GM12878 (cell line): ENCODE data around the gene GAL. TPM values are rescaled to one million over a fixed set of nuclear protein-coding genes. Genes with fewer than 3 reads are reported as not detected.

Experiments
- ATAC-seq: fragments of 200-7000 bp; cut with Tn5 transposase; 3 replicates; pipeline ENCODE4 v1.9.1; 2020; ENCODE audit warnings: mild to moderate bottlenecking, moderate library complexity
- BruUV-seq: library from RNA; stranded (reverse); fragments of 400-500 nt; replicated peaks from 2 replicates; lab custom pipeline; 2021; lab: Mats Ljungman, UMichigan
- CTCF ChIA-PET: fragments of 300-600 bp; sonication (Branson Sonifier 250); formaldehyde crosslinking; extraction: SDS; loops from one replicate; lab custom pipeline; 2021; ENCODE audit warnings: inconsistent platforms; lab: Yijun Ruan, JAX
- POLR2A ChIA-PET: fragments of 350-600 bp; formaldehyde crosslinking; extraction: SDS; loops from one replicate; lab custom pipeline; 2021; ENCODE audit warnings: inconsistent platforms; lab: Charles Lee
- RAD21 ChIA-PET: fragments of 300-600 bp; sonication (Branson Sonifier 250); formaldehyde crosslinking; loops from one replicate; lab custom pipeline; 2023; ENCODE audit warnings: antibody characterized with exemption; ENCODE audit not compliant: unreplicated experiment; lab: Charles Lee
- SMC1A ChIA-PET: fragments of 300-600 bp; sonication (Branson Sonifier 250); formaldehyde crosslinking; loops from one replicate; lab custom pipeline; 2023; ENCODE audit not compliant: unreplicated experiment, uncharacterized antibody; lab: Charles Lee
- DNase-seq: peaks from one replicate; pipeline ENCODE4 v3.0.0-alpha.2; 2011; ENCODE audit warnings: low read depth, low spot score
- FAIRE-seq: peaks from 3 replicates; lab custom pipeline; 2011; peaks lifted over from hg19 to GRCh38; lab: Jason Lieb, UNC
- H2AFZ ChIP-seq: 2 replicates; pipeline ENCODE4 v1.6.0; 2011; ENCODE audit warnings: low read depth, low read length, control low read depth; ENCODE audit not compliant: control insufficient read depth
- H3K27ac ChIP-seq: 2 replicates; pipeline ENCODE4 v1.5.1; 2011; ENCODE audit warnings: control low read depth; ENCODE audit not compliant: control insufficient read depth, insufficient read depth
- H3K27me3 ChIP-seq, 2 experiments: replicated peaks in 1 of 2; 2 replicates each; pipeline versions ENCODE4 v1.6.0 to v1.6.1; 2011; ENCODE audit warnings: low read length in 1 of 2; ENCODE audit not compliant: control insufficient read depth in 2 of 2, insufficient read depth in 2 of 2
- H3K36me3 ChIP-seq, 2 experiments: 2 replicates each; pipeline ENCODE4 v1.5.1; 2011; ENCODE audit warnings: low read length in 1 of 2; ENCODE audit not compliant: control insufficient read depth in 2 of 2, insufficient read depth in 2 of 2
- H3K4me1 ChIP-seq: 2 replicates; pipeline ENCODE4 v1.6.1; 2011; ENCODE audit warnings: mild to moderate bottlenecking, low read length, moderate library complexity, mixed read lengths; ENCODE audit not compliant: control insufficient read depth, insufficient read depth
- H3K4me2 ChIP-seq: 2 replicates; pipeline ENCODE4 v1.6.0; 2011; ENCODE audit warnings: control low read depth; ENCODE audit not compliant: control insufficient read depth, insufficient read depth
- H3K4me3 ChIP-seq: fragments of 200-600 bp; sonication (generic); 2 replicates; pipeline ENCODE4 v1.5.1; 2016
- H3K79me2 ChIP-seq: 2 replicates; pipeline ENCODE4 v1.6.0; 2011; ENCODE audit warnings: low read length; ENCODE audit not compliant: control insufficient read depth, insufficient read depth
- H3K9ac ChIP-seq: 2 replicates; pipeline ENCODE4 v1.8.0; 2011; ENCODE audit warnings: low read length, control low read depth, mixed read lengths; ENCODE audit not compliant: control insufficient read depth, insufficient read depth
- H3K9me3 ChIP-seq: replicated peaks from 3 replicates; pipeline ENCODE4 v1.5.1; 2011; ENCODE audit warnings: mild to moderate bottlenecking, low read length; ENCODE audit not compliant: control insufficient read depth, insufficient read depth
- H4K20me1 ChIP-seq: 2 replicates; pipeline ENCODE4 v1.6.0; 2011; ENCODE audit not compliant: control insufficient read depth, insufficient read depth
- NKRF ChIP-seq: fragments of 450-650 bp; conservative IDR thresholded peaks from 2 replicates; pipeline ENCODE4 v1.6.1; 2017; ENCODE audit warnings: mild to moderate bottlenecking, moderate library complexity
- TCF12 ChIP-seq: IDR thresholded peaks from 2 replicates; pipeline ENCODE4 v1.6.1; 2011; ENCODE audit warnings: low read depth, mild to moderate bottlenecking, low read length
- USF1 ChIP-seq: IDR thresholded peaks from 2 replicates; pipeline ENCODE4 v1.6.1; 2011; ENCODE audit warnings: borderline replicate concordance, low read depth, mild to moderate bottlenecking, moderate library complexity, mixed read lengths, low read length; ENCODE audit not compliant: insufficient read depth; ENCODE audit errors: extremely low read length
- WGBS: methylation state at CpG from one replicate; pipeline ENCODE4 v1.1.6; 2016; ENCODE audit warnings: low lambda C conversion rate; ENCODE audit not compliant: insufficient replicate concordance, insufficient coverage; ENCODE audit errors: missing lambda C conversion rate; 5-methylcytosine and 5-hydroxymethylcytosine counted together
- in situ Hi-C: fragments of 300-500 bp; cut with MboI; formaldehyde crosslinking; loops from 9 replicates; pipeline ENCODE4 v1.14.3; 2018; ENCODE audit warnings: mixed read lengths
- intact Hi-C: fragments of 100-400 bp; cut with micrococcal nuclease; formaldehyde crosslinking; loops from one replicate; pipeline ENCODE4 v1.14.2; 2022; ENCODE audit not compliant: unreplicated experiment
- polyA plus RNA-seq, 11 experiments: library from polyadenylated mRNA; depleted of rRNA in 4 of 11; unstranded in 6 of 11; stranded (reverse) in 5 of 11; fragments of >200 nt; fragmentation: Nextera tagmentation in 4 of 11; fragmentation: Illumina TruSeq in 1 of 11; extraction: Ambion mirVana in 4 of 11; extraction: Trizol in 1 of 11; gene quantifications; 1 replicate in 1 of 11; 2 replicates in 10 of 11; pipeline versions ENCODE4 v1.2.1 to v1.2.3, GENCODE V29; 2011 to 2016; ENCODE audit warnings: inconsistent platforms in 2 of 11, missing spikeins in 2 of 11, low read depth in 1 of 11
- total RNA-seq, 4 experiments: library from RNA; depleted of rRNA in 3 of 4; stranded (reverse); fragments of >200 nt in 3 of 4; fragmentation: Illumina TruSeq in 1 of 4; extraction: Trizol in 1 of 4; gene quantifications; 2 replicates each; pipeline versions ENCODE4 v1.2.1 to v1.2.3, GENCODE V29; 2013 to 2021

Gene GAL
- total and polyA plus RNA-seq, 10 of the 15 experiments (the other 5 are each of a cell fraction or from before 2014, with no cell fraction given), result 0.35 TPM; not detected in 9

- in situ Hi-C loops, result no loop called here
- DNase-seq (no peak), ATAC-seq (no peak), FAIRE-seq (no peak)
- 37% methylated on average over 30 of the region's 37 CpGs for WGBS
- no peaks in the 10 kb centered on the region for H3K36me3 ChIP-seq
- no peak overlapping the region for H3K4me2 ChIP-seq
- no peak overlapping the region for H2AFZ ChIP-seq
- ChIA-PET CTCF (no interaction called here), RAD21 (no interaction called here), POLR2A (no interaction called here), SMC1A (no interaction called here)
- intact Hi-C loops, result no loop called here
- no peaks in the 10 kb centered on the region for H3K79me2 ChIP-seq
- BruUV-seq, result no TSS peak
- H3K27ac ChIP-seq, result no peak overlapping the region
- no peak for TF ChIP-seq TCF12
- no peak for TF ChIP-seq USF1
- no peak for TF ChIP-seq NKRF
- H4K20me1 ChIP-seq, result no peaks in the 10 kb centered on the region
- no peak overlapping the region for H3K4me3 ChIP-seq
- peaks cover 11 to 24% of the 10 kb centered on the region in 2 experiments for H3K27me3 ChIP-seq
- H3K9me3 ChIP-seq, result no peaks in the 10 kb centered on the region
- H3K9ac ChIP-seq, result no peak overlapping the region
- no peaks in the 10 kb centered on the region for H3K4me1 ChIP-seq
Observed at GRCh38 chr11:68683536-68684384, 584 bp upstream of the GAL start.
